UCSD-AML1 (cell line): ENCODE results near the gene TSKU.

ENCODE experiments used
- DNase-seq: peaks from one replicate; lab custom pipeline; 2025; ENCODE audit not compliant: unreplicated experiment; lab: John Stamatoyannopoulos, UW

TSKU gene

GRCh38 chr11:76752321-76753143 lies 30.6 kb upstream of the TSKU start:
- peak; percentile 44 for DNase-seq

- DNase-seq: no peak
Measured at GRCh38 chr11:76753449-76753848, 29.7 kb upstream of the TSKU start.

DNA sequence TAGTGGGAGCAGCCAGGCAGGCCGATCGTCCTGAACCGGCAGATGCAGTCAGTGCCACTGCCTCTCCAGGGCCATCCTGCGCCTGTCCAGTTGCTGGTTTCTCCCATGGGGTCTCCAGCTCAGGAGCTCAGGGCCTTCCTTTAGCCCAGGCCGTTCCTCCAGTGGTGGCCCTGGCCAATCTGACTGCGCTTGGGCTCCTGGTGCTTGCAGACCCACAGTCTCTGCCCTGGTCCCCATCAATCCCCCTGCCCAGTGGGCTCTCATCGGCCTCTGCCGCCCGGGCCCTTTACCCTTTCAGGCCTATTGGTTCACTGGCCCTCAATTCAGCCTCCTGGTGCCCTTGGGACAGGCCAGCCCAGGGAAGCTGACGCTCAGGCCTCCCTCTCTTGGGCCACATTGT lies 29.2 kb upstream of the TSKU start:
- no peak for DNase-seq

DNA sequence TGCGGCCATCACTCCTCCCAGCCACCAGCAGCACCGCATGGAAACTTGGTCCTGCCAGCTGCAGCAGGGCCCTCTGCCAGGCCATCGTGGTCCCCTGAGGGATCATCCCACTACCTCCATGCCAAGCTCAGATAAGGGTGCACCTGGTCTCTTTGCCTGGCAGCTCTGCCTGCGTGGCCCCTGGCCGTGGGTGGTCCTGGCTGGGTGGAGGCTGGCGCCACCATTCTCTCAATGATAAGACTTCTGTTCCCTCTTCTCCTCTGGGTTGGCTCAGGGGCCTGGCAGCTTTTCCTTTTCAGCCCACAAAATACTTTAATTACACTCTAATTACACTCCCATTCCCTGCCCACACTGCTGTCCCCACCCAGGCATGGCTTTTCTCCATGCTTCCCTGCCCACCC lies 26.8 kb upstream of the TSKU start:
- DNase-seq: no peak

DNA sequence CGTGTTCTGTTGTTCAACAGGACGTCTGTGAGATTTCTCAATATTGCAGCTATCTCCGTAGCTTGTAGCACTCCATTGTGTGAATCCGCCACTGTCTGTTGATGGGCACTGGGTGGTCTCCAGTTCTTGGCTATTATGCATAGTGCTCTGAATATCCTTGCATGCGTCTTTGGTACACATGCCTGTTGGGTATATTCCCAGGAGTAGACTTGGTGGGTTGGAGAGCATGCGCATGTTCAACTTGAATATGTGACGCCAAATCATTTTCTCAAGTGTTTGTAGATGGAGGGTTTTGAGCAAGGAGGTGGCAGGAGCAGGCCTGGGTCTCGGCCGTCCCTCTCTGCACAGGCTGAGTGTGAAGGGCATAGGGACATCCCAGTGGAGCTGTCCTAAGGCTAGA lies 24.8 kb upstream of the TSKU start:
- DNase-seq: no peak

- DNase-seq: no peak
Measured at GRCh38 chr11:76759092-76759491, 24.1 kb upstream of the TSKU start.

- no peak for DNase-seq
Measured at GRCh38 chr11:76759517-76759916, 23.6 kb upstream of the TSKU start.

- DNase-seq: no peak
Measured at GRCh38 chr11:76760236-76760635, 22.9 kb upstream of the TSKU start.

GRCh38 chr11:76761718-76762355 lies 21.3 kb upstream of the TSKU start:
- DNase-seq: no peak

- DNase-seq: no peak
Measured at GRCh38 chr11:76762356-76762752, 20.8 kb upstream of the TSKU start.

DNA sequence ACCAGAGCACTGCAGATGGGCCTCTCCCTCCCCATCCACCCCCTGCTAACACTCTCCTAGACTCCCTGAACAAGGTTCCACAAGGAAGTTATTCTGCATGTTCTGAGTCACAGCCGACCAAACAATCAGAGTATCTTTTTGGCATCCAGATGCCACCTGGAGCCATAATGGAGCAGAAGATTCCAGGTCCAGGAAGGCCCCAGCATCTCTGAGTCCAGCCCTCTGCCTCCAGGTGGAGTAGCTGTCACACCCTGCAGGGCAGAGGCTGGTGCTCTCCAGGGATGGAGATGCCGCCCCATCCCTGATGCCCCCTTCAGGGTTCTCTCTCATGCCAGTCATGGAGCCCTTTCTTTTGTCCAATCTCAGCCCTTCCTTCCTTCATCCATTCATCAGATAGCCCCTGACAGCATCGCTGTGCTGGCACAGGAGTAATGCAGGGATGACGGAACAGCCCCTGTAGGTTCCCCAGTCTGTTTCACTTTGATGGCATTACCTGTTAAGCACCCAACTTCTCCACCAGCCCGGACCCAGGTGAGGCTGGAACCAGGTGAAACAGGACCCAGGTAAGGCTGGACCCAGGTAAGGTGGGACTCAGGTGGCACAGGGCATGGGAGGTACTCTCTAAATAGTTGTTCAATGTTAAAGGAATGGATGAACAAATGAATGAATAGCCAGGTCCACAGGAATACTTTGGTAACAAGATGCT lies 20.1 kb upstream of the TSKU start:
- DNase-seq: no peak

DNA sequence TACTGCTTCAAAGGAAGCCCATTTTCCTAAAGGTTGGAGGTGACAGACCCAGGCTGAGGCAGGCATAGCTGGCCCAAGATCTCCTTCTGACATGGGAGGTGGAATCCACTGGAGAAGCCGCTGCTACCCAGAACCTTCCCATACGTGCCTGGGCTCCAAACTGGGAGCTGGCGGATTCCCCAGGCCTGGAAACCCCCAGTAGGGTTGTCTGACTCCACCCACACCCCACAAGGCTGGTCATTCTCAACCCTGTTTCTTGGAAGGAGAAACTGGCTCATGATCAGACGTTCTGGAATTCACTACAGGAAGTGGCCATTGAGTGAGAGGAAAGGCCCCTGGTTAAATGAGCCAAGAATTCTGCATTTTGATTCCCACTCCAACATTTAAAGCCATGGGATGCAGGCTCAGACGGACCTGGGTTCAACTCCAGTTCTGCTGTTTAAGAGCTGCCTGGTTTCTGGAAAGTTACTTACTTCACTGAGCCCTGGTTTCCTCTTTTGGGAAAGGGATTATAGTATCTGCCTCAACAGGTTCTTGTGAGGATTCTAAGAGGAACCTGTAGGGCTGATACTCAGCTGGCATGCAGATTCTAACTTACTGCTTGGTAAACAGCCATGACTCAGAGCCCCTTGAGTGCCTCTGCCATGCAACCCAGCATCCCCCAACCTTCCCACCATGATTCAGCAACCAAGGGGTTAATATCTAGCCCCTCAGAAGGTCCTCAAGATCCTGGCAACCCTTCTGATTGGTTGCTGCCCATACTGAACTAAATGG lies 19.4 kb upstream of the TSKU start:
- DNase-seq: no peak

GRCh38 chr11:76764941-76765665 lies 18.1 kb upstream of the TSKU start:
- no peak for DNase-seq

DNA sequence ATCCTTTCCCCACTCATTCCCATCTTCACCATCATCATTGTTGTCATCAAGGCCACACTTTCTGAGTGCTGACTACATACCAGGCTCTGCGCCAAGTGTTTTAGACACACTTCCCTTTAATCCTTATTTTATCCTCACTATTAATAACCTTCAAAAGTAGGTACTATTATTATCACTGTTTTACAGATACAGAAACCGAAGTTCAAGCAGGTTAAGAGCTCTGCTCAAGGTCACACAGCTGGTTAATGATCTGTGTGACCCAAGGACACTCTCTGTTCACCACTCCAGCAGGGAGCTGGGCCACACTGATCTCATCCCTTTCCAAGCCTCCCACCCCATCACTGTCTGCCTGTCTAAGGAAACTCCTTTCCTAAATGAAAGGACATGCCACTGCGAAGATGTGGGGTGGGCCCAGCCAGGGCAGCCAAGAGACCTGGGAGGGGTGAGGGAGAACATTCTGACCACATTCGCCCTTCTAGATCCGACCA lies 17.2 kb upstream of the TSKU start:
- no peak for DNase-seq

GRCh38 chr11:76766521-76766920 lies 16.6 kb upstream of the TSKU start:
- no peak for DNase-seq

DNA sequence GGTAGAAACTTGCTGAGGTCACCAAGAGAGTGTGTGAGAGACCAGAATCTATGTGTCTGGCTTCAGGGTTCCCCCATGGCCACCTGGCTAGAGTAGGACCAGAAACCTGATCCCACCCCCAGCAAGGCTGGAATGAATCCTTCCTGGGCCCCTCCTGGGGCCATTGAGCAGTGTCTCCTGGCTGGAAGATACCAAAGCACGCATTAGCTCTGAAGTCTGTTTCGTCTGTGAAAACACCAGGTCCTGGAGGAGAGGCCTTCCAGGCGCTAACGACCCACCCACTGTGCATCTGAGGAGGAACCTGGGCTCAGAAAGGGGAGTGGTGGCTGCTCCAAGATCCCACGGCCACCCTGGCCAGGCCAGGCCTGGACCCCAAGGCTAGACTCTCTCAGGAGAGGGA lies 15.5 kb upstream of the TSKU start:
- DNase-seq: no peak

- DNase-seq: peak; percentile 80
Measured at GRCh38 chr11:76768088-76768908, 14.9 kb upstream of the TSKU start.

- DNase-seq: no peak
Measured at GRCh38 chr11:76768909-76769560, 14.1 kb upstream of the TSKU start.
